Hematopoietic multipotent progenitor cell treated with erythropoietin and hydrocortisone succinate and interleukin-3 and kit ligand, for 8 days (in vitro differentiated cells): Measurements from ENCODE around the gene PBX1.

Experiments used
- DNase-seq: peaks from one replicate; pipeline ENCODE4 v3.0.0-alpha.2; 2015

Gene PBX1

DNA sequence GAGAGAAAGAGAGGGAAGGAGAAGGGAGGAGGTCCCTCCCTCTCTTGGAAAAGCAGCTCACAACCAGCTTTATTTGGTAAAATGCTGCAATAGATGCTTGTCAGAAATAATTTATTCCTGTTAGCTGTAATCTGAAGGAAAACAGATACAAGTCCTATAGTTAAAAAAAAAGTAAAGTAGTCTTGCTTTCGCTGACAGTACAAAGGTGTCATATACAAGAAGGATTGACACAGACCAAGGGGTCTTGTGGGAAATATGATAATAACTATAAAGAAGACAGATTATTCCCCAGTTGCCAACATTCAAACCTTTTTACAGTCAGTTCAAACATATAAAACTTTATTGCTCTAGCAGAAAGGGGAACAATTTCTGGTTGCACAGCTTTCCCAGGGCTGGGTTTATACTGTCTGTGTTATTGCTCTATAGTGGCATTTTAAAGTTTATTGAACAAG, 145.0 kb downstream of the PBX1 start:
- DNase-seq = no peak

DNA sequence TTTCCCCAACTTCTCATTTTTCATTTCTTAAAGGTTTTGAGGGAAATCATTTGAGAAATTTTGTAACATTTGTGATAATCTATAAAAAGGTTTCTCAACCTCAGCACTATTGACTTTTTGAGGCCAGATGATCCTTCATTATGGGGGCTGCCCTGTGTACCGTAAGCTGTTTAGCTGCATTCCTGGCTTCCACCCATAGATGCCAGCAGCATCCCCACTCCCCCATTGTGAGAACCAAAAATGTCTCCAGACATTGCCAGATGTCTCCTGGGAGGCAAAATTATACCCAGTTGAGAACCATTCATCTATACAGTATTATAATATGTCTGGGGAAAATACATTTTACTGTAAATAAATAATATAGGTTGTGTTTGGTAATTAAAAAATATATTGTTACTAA, 146.0 kb downstream of the PBX1 start:
- DNase-seq = no peak

DNA sequence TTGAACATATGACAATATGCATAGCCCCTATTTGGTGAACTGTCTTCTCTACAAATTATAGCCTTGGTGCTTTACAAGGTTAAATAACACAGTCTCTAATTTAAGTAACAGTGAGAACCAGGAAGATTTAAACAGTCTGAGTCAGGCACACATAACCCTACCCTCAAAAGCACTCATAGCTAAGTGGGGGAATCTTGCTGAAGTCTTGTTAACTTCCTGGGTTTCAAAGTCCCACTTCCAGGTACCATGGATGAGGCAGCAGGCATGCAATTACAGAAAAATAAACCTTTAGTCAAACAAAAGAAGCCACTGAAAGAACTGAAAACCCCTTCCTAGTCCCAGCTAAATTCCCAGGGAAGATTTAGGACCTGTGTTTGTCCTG, 147.6 kb downstream of the PBX1 start:
- DNase-seq = no peak

DNA sequence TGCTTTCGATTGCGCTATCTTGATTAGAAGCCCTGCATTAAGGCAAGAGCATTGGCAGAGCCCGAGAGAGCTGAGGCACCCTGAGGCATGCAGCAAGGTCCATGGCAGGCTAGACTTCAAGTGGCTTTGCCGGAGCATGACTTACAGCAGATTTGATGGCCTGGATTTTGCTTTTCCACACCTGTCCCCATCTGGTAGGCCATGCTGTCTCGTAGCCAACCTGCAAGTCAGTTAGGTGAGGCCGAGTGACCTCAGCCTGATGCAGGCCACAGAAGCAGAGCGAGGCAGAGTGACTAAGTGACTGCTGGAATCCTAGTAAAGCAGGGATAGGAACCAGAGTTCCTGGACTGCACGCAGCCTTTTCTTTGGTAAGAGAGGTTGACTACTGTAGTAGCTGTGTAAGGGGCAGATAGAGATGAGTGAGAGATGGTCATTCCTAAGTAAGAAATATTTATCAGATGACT, 148.9 kb downstream of the PBX1 start:
- no peak for DNase-seq

DNA sequence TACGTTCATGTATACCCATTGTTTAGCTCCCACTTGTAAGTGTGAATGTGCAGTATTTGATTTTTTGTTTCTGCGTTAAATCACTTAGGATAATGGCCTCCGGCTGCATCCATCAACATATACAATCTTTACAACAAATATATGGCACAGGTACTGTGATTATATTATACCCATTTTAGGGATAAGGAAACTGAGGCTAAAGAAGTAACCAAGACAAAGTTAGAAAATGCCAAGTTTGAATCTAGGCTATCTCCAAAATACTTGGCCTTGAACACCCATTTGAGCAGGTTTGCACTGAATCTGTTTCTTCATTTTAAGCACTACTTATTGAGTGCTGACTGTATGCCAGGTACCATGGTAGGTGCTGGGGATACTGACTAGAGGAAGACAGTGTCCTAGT, 149.6 kb downstream of the PBX1 start:
- DNase-seq = no peak

DNA sequence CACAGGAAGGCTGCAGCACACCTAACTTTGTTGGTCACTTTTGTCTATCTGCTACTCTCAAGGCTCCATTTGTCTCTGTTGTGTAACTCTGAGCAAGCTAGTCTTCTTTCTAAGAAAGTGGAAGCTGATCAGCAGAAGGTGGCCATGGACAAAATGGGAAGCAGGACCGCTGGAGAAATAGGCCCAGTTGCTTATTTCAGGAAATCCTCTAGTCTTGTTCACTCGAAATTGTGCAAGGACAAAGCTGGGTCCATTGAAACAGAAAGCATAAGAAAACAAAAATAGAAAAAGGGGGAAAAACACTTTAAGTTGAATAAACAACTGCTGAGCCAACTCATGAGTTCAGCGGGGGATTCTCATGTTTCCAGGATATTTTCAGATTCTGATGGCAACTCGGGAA, 150.1 kb downstream of the PBX1 start:
- no peak for DNase-seq

DNA sequence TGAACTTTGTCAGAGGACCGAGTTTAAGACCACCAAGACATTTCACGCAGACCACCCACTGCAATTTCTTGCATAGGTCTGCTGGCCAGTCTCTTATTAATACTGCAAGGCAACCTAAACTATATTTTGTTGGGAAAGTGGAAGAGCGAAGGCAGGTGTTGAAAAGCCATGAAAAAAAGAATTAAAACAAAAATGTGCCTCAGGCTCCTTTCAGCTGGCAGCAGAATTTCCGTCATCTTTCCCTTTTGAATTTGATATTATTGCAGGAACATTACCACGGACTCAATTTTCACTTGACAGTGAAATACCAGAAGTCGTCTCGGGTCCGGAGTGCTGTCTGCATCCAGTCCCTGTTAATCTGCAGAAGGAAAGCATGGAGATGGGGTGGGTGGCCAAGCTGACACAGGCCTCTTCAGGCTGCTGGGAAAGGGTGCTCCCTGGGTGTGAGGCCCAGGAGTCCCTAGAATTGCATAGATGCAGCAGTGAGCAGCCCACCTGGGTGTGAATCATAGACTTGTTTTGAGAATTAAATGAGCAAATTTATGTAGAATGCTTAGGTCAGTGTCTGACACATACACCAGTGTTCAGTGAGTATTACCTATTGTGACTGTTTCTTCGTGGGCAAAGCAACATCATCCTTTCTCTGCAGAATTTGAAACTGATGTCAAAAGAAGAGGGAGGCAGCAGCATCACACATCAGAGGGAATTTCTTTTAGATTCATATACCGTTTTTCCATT, 150.7 kb downstream of the PBX1 start:
- no peak for DNase-seq

DNA sequence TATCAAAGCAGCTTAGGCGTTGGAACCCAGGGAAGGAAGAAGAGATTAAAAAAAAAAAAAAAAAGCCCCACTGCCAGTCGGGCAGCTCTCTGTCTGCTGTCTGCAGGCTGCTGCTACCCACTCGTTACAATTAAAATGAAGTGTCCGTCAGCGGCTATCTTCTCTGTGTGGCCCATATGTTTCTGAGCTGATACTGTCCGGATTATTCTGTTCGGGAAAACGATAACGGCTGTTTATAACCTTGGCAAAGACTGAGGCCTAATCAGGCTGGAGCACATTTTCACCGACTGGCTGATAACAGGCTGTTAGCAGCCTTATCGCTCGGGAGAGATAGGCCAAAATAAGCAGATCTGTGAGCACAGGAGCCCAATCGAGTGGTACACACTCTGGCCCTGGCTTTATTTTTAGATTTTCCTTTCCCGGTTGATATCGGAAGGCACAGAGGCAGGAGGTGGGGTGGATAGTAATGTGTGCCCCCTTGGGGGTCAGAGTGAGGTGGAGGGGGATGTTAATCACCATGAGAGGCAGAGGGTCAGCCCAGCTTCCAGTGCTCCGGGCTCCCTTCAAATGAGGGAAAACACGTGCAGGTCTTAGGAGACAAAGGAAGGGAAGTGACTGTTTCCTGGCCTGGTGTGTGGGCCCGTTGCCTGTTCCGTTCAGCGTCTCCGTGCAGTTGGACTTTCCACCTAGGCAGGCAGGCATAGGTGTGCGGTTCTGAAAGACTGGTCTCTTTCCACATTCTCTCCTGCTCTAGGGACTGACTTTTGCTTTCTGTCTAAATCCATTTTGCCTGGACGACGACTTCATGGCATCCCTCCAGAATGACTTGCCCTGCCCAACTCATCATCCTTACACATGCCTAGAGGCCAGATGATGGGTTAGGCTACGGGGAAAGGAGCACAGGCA, 153.4 kb downstream of the PBX1 start:
- peak; percentile 90 for DNase-seq

DNA sequence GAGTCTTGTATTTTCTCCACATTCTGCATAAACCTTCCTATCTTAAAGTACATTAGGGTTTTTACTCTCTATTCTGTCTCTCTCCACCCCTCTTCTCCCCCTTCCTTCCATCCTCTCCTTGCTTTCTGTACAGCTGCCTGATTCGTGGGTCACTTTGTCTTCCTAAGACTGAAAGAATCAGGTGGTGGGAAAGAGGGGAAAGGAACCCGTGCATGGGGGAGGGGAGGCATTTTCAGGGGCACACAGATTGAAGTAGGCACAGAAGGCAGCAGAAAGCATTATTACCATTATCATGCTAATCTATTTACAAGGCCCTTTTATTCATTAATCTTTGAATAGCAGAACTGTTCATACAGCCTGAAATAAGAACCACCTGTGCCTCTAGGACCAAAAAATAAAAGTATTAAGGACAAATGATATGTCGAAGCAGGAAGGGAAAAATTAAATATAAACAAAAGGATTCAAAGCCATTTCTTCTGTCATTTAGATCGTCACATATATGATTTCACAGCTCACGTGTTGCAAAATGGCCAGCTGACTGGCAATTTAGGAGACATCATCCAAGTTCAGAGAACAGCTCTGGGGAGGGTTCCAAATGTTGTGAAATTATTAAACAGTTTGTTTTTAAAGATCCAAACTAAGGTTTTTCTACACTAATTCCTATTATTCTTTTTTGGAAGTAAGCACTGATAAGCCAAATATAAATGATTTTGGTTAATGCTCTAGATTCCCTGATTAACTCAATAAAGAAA, 154.6 kb downstream of the PBX1 start:
- no peak for DNase-seq

DNA sequence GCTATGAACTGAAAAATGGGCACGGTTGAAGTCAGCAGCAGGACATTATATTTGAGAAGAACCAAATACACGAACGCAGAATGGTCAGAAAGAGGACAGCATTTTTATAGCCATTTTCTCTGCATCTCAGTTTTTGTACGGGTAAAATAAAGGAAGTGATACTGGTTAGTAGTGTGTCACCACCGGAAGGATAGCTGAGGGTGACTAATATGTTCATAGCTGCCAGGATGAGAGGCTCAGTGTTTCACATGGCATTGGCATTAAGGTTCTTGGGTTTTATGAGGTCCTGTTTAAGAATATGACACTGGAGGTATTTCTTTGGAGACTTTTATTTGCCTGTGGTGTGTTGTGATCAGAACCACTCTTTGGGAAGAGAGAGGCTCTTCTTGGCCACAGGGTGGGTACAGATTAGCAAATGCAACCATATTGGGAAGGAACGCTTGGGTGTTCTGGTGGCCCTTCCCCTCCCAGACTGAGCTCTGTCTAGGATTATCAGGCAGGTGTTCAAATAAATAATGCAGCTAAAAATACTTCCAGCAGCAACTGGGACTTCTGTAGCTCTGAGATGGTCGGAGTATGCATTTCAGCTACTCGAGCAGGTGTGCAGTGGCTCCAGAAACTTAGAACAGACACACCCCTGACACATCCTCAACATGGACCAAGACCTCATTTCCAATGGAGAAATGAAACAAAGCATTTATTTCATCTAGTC, 158.2 kb downstream of the PBX1 start:
- peak; percentile 10 for DNase-seq

DNA sequence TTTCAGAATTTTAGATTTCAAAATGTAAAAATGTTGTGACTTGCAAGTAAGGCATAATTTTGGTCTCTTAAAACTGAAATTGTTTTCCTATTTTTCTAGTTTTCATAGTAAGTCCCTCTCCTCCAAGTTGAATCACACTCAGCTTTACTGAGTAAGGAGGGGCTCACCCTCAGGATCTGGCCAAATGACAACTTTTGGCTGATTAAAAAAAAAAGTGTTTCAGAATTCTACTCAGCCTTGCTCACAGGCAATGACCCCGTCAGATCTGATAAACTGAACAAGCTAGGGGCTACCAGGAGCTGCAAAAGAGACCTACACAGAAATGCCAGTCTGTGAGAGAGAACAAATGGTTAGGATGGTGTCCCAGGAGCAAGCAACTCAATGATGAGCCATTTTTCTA, 159.8 kb downstream of the PBX1 start:
- no peak for DNase-seq

DNA sequence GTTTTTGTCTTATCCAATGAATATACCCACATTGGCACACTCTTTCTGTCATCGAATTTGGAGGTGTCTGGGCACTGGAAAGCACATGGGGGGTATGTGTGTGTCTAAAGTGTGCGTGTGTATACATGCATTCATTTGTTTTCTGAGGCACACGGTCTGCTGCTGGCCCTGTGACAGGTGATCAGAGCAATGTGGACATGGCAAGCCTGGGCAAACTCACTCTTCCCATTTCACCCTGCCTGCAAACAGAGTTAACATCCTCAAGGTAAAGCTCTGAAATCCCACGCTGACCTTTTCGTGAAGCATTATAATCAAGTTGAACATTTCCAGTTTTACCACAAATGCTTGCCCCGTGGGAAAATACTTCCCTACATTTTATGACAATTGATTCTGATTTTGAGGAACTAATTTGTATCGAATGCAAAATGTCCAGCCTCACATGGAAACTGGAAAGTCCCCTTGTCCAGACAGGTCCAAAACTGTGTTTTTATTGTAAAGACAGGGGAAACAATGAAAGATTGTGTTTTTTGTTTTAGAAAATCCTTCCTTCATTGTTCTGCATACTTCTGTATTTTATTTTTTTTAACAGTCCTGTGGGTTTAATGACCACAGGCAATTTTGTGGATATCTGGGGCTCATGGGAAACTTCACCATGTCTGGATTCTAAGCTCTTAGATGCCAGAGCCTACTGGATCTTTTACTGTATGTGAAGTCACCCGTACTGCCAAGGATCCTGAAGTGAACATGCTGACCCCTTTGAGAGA, 160.9 kb downstream of the PBX1 start:
- no peak for DNase-seq

DNA sequence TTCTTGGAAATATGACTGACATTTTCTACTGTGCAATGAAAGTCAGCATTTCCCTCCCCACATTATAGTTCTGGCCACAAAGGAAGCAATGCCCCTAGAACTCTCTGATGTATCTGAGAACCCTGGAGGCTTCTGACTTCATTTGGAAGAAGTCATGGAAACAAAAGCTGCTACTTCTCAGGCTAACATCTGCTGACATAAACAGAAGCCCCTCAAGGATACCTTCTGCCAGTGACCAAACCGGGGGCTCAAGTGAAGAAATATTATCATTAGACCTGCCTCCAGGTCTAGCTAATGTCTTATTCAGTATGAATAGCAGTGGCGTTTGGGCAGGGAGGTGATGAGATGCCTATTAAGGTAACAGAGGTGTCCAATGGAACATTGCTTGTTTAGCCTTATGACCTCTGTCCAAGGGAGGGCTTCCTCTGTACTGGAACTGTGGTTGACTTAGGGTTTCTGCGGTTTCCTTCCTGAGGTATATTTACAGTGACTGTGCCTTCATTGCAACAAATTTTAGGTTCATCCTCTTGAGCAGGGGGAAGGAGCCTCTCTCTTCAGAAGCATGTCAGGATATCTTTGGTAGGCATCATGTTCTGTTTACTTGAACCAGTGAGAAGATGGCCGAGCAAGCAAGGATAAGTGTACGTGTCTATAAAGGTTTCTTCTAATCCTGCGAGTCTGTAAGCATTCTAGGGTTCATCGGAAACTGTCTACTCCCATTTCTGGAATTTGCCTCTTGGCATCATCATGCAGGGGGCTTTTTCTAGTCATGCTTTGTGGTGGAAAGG, 161.7 kb downstream of the PBX1 start:
- DNase-seq = peak; percentile 23

DNA sequence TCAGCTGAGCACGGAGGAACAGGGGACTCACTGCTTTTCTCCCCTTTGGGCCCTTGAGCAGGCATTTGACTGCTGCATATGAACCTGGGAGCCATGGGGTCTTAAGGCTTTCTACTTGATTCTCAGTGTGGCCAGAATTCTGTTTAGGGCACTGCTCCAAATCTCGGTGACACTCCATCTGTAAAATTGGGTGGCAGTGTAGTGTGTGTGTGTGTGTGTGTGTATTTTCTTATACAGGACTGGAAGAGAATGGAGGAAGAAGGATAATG, 162.2 kb downstream of the PBX1 start:
- no peak for DNase-seq

DNA sequence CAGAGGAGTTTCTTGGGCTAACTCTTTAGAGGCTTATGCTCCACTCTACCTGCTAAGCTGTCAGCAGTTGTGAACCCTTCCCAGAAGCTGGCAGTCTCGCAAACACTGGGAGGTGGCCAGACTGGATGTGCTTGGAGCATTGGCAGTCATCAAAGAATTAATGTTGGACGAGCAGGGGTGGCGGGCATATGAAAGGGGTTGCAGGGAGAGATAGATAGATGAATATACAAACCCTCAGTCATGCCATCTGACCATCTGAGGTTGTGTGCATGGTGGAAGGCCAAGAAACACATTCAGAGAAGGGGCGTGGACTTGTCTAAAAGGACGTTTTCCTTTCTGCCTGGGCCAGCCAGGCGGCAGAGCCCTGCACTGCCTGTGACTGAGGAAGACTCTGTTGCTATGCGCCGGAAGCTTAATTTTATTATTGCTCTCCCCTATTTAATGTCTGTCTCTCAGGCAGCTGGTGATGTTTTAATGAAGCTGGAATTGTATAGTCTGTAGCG, 164.4 kb downstream of the PBX1 start:
- no peak for DNase-seq

DNA sequence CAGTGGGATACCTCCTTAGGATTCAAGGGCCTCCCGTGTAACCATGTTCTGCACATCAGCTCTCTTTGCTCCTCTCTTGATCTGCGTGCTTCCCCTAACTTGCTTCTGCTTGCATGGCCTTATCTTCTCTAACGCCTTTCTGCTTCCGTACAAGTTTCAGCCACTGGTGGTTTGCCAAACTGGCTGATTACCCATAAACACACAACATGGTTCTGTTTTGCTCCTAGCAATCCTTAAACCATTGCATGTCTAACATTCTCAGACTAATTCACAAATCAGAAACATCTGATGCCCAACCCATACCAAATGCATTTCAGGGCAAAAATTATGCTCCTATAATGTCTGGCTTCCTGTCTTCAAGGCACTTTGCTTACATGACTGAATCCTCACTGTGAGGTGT, 166.4 kb downstream of the PBX1 start:
- DNase-seq = peak; percentile 35

DNA sequence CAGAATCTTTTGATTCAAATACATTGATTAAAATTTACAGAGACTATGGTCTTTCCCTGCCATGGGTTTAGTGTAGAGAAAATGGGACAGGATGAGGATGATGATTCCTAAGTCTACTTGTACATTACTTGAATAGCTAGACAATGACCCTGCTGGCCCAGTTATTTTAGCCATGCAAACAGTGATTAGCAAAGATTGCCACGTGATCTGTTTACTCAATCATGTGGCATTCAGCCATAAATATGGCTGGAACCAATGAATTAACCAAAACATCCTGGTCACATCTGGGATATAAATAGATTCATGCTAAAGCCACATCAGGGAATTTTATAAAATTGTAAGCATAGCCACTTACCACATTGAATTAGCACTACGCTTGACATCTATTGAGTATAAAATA, 167.3 kb downstream of the PBX1 start:
- no peak for DNase-seq

DNA sequence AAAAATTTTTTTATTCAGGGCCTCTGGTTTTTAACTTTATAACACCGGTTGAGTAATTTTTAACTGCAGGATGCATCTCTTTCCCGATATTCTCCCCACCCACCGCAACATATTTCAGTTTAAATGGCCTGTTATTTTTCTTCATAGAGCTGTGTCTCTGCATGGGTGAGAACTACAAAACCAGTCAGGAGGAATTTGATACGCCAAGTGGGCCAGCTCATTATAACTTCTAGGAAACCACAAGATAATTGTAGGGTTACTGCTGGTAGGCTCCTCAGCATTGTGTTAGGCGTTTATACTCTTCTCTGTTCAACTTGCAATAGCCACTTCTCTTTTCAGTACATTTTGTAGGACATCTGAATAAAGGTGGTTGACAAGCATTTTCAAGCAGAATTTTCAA, 169.7 kb downstream of the PBX1 start:
- DNase-seq = peak; percentile 41

DNA sequence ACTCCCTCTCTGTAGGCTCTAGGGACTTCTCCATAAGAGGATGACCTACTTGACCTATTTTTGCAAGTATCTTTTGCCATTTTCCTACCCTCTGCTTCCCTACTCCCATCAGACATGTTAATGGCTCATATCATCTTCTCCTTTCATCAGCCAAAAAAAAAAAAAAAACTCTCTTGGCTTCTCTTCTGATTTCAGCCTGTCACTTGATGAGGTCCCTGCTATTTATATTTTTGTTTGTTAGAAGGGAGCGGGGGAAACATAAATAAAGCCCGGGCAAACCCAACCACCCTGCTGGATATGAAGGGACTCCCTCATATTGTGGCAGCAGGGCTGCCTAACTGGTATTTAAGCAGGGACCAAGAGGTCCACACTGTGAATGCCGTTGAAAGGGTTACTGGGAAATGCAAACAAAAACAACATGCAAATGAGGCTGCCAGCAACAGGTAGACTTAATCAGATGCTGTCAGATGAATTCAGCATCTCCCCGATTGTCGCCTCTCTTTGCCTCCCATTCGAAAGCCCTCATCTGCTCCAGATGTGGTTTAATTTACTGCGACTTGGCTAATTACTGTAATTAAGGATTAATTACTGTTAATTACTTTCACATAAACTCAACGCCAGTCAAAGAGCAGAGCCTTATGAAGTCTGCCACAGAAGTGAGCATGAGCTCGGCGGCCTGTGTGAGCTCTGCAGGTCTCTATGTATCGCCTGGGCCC, 172.3 kb downstream of the PBX1 start:
- DNase-seq = no peak

DNA sequence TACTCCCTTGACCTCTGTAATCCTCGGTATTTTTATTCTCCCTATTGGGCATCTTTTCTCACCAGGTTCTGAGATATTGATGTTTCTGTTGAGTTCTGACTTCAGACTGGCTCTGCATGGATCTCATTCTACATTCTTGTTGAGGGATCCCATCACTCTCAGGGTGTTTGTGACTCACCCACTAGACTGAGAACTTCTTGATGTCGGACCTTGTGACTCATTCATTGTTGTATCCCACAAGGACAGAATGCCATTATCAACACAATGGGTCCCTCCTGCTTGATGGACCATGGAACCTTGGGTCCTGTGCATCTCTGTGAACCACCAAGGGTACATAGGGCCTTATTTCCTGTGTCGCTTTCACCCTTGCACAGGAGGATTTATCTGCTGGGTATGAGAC, 174.1 kb downstream of the PBX1 start:
- DNase-seq = no peak

DNA sequence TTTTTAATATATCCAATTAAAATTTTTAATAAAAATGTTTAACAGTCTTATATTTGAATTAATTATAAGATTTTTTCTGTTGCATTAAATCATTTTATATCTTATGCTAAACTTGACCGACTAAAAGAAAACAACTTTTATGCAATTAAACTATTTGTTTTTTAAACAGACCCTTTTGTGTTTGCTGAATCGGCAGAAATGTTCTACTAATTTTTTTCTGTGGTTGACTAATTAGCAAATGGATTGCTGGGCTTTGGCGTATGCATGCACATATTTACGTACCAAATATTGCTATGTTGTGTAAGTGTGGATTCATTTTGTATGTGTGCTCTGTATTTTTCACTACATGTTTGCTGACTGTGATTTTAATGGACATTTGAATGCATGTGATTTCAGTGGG, 174.8 kb downstream of the PBX1 start:
- no peak for DNase-seq
